ENCODE data around the gene SERPINB2. TPM values are rescaled to one million over a fixed set of nuclear protein-coding genes. Genes with fewer than 3 reads are reported as not detected.

SERPINB2 gene
- total RNA-seq, 1 experiment from 2014 or later = not detected

DNA sequence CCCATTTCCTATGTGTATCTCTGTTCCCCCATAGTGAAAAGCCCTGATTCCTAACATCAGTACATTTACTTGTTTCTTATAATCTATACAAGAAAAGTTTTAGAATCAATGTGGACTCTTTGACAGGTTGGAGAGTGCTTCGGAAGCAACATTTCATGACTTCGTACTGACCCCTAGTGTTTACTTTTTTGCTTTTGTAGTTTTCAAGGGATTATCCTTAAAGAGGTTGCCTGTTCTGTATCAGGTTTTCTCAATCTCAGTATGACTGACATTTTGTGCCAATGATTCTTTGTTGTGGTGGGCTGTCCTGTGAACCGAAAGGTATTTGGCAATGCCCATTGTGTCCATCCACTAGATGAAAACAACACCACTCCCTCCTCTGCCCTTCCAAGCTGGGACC lies 43.3 kb upstream of the SERPINB2 start:
- Histone ChIP-seq H3K4me2 (ENCODE audit: low read length) (no peak overlapping the region), H3K9ac (ENCODE audit: low read length) (no peak overlapping the region), H3K79me2 (ENCODE audit: insufficient read depth, low read length) (no peaks in the 10 kb centered on the region), H3K9me2 (ENCODE audit: insufficient read depth) (no peaks in the 10 kb centered on the region), H3K27me3 (ENCODE audit: insufficient read depth, low read length) (no peaks in the 10 kb centered on the region), H3K36me3 (ENCODE audit: control insufficient read depth in 1 of 2, insufficient read depth in 2 of 2, low read length in 2 of 2) (no peaks in the 10 kb centered on the region), H3K9me3 (ENCODE audit: control insufficient read depth in 1 of 2, insufficient read depth in 1 of 2, low read depth in 1 of 2, low read length in 2 of 2) (no peaks in the 10 kb centered on the region), H2AFZ (ENCODE audit: low read depth, low read length, poor library complexity, severe bottlenecking) (no peak overlapping the region), H3K4me1 (ENCODE audit: control insufficient read depth in 1 of 2, insufficient read depth in 2 of 2, low read length in 2 of 2) (no peaks in the 10 kb centered on the region), H3K27ac (ENCODE audit: low read depth, low read length) (no peak overlapping the region), H3K4me3 (replicated peaks in 1 of 2; ENCODE audit: low read depth in 1 of 2, low read length in 2 of 2) (no peak overlapping the region), H4K20me1 (ENCODE audit: insufficient read depth) (no peaks in the 10 kb centered on the region; the same call in 1 of the 2 replicates)
- POLR2A ChIA-PET = no interaction called here
- DNase-seq (ENCODE audit: low read depth, low spot score) = peak; percentile 31
- peak; percentile 84 for ATAC-seq
- RAD21 ChIA-PET (ENCODE audit: low non-redundant PET in 1 of 2, low total read pairs in 2 of 2, uncharacterized antibody in 2 of 2, unreplicated experiment in 2 of 2) = no interaction called here
- no TSS peak for BruUV-seq (replicated peaks)
- CTCF ChIA-PET = interaction anchor here (1.0 to 2.8 kb wide), 9 partner anchors 17 to 828 kb away, joined by 3 to 32 read pairs (median 9); no protein-coding TSS in a partner anchor
- intact Hi-C loops (cut with micrococcal nuclease) = loop anchor here (1.0 to 10.0 kb wide), 4 partner anchors 265 to 827 kb away; no protein-coding TSS in a partner anchor
- no peak for TF ChIP-seq EZH2phosphoT487 (IDR thresholded peaks at IDR 0.05; ENCODE audit: borderline replicate concordance)
- TF ChIP-seq CBX3 (IDR thresholded peaks at IDR 0.05; ENCODE audit: low read depth) = no peak
- TF ChIP-seq POLR2AphosphoS5 (IDR thresholded peaks at IDR 0.05; ENCODE audit: low read depth, low read length) = no peak
- peak; percentile 37 to 66 (median 58); a peak in 4 of 6 replicates for TF ChIP-seq CTCF (IDR thresholded peaks at IDR 0.05 in 2 of 3, conservative IDR thresholded peaks at IDR 0.05 in 1 of 3; ENCODE audit: borderline replicate concordance in 1 of 3, insufficient read depth in 1 of 3, low read depth in 2 of 3, low read length in 2 of 3)
- TF ChIP-seq MAX (IDR thresholded peaks at IDR 0.05) = no peak
- TF ChIP-seq YY1 (IDR thresholded peaks at IDR 0.05; ENCODE audit: extremely low read depth, insufficient replicate concordance, low read depth, low read length) = no peak
- no peak for TF ChIP-seq REST (IDR thresholded peaks at IDR 0.05; ENCODE audit: low read depth)
- TF ChIP-seq JUND (IDR thresholded peaks at IDR 0.05) = no peak
- peak; percentile 79 for TF ChIP-seq RAD21 (IDR thresholded peaks at IDR 0.05; ENCODE audit: low read depth)
- TF ChIP-seq, protein P1, sequence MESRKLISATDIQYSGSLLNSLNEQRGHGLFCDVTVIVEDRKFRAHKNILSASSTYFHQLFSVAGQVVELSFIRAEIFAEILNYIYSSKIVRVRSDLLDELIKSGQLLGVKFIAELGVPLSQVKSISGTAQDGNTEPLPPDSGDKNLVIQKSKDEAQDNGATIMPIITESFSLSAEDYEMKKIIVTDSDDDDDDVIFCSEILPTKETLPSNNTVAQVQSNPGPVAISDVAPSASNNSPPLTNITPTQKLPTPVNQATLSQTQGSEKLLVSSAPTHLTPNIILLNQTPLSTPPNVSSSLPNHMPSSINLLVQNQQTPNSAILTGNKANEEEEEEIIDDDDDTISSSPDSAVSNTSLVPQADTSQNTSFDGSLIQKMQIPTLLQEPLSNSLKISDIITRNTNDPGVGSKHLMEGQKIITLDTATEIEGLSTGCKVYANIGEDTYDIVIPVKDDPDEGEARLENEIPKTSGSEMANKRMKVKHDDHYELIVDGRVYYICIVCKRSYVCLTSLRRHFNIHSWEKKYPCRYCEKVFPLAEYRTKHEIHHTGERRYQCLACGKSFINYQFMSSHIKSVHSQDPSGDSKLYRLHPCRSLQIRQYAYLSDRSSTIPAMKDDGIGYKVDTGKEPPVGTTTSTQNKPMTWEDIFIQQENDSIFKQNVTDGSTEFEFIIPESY (IDR thresholded peaks at IDR 0.05; ENCODE audit: extremely low read depth, insufficient replicate concordance, low read length) = no peak
- no peak for TF ChIP-seq EGR1 (IDR thresholded peaks at IDR 0.05; ENCODE audit: low read depth)
- TF ChIP-seq ELF1 (IDR thresholded peaks at IDR 0.05; ENCODE audit: borderline replicate concordance, low read depth) = no peak
- no peak for TF ChIP-seq ZFX (IDR thresholded peaks at IDR 0.05)
- TF ChIP-seq FOSL1 (IDR thresholded peaks at IDR 0.05; ENCODE audit: low read depth) = no peak
- no peak for TF ChIP-seq TCF7L2 (IDR thresholded peaks at IDR 0.05; ENCODE audit: borderline replicate concordance, extremely low read depth, insufficient read depth, insufficient read length)
- no peak for TF ChIP-seq POLR2A (IDR thresholded peaks at IDR 0.05; ENCODE audit: borderline replicate concordance, extremely low read depth, insufficient read depth, insufficient read length)
